GM12801 (cell line): ENCODE data around the gene WIPF1.

Source experiments
- CTCF ChIP-seq: IDR thresholded peaks from one replicate; pipeline ENCODE4 v1.5.1; 2011; ENCODE audit warnings: control low read depth; ENCODE audit not compliant: insufficient read length; ENCODE audit errors: extremely low read depth

The WIPF1 gene

DNA sequence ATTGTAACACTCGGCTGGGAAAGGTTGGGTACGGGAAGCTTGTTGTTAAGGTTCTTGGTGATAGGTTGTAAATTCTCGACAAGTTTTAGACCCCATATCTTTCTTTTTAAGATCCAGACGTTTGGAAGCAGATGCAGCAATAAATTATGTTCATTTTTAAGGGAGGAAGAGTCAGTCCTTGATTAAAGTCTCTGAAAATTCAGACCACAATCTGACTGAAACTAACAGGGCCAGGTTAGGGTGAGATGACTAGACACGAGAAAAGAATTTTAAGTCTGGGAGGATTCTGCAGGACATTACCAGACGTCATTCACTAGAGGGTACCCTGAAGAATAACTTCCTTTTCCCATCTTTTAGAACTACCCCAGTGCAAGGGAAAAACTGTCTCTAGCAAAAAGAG lies 16.1 kb downstream of the WIPF1 start:
- TF ChIP-seq CTCF = no peak

DNA sequence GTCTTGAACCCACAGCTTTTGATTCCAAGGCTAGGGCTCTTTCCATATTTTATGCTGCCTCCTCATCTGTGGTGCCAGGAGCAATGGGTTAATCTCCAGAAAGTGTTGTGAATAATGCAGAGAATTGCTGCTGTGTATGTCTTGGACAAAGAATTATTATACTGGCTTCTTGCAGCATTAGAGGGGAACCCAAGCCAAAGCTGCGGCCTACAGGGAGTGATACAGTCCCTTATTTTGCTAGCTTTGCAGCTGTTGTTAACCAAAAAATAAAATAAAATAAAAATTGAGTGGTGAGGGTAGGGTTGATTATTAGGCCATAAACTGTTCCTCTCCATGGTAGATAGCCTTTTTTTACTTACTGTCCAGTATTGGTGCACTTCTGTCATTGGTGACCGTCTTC lies 16.7 kb downstream of the WIPF1 start:
- TF ChIP-seq CTCF = no peak

DNA sequence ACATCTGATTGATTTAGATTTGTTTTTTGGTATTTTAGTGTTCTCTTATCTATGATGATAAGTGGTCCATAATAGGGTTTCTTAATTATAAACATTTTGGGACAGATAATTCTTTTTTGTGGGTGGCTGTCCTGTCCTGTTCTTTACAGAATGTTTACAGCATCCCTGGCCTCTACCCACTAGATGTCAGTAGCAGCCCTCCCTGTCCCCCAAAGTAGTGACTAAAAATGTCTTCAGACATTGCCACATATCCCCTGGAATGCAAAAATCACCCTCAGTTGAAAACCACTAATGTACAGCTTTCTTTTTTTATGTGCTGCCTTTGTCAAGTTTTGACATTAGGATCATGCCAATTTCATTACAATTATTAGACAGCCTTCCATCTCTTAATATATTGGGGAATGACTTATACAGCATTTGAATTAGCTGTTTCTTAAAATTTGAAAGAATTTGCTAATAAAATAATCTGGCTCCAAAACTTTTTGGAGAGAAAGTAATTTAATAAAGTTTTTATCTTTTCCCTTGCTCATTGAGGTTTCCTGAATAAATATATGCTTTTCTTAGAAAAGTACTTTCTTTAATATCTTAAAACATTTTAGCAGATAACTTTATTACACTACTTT lies 19.5 kb downstream of the WIPF1 start:
- TF ChIP-seq CTCF = no peak

- no peak for TF ChIP-seq CTCF
Observed at GRCh38 chr2:174575124-174575776, 22.4 kb downstream of the WIPF1 start.

DNA sequence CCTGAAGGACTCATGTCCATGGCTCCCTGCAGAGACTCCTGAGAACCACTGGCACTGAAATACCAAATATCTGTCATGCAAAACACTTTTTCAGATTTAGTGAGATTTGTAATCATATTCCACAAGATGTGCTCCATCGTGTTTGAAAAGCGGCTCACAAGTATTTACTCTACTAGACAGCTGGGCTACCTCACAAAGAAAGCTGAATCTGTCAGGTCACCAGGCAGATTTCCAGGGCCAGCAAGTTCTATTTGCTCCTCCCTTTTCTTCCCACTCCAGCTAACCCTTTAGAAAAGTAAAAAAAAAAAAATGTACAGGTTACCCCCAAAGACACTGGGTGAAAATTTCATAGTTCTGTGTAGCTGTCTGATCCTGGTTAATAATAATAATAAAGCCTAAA lies 22.9 kb downstream of the WIPF1 start:
- TF ChIP-seq CTCF = no peak

DNA sequence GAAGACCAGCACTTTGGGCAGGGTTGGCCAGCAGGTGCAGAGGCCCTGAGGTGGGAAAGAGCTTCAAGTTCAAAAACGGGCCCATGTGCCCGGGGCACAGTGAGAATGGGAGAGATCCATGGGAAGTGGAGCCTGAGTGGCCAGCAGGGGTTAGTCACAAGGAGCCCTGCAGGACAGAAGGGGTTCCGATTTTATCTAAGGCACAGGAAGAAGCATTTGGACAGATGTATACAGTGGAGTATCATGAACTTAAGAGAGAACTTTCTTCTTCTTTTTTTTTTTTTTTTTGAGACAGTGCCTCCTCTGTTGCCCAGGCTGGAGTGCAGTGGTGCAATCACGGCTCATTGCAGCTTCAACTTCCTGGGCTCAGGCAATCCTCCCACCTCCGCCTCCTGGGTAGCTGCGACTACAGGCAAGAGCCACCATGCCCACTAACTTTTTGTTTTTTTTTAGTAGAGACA lies 24.0 kb downstream of the WIPF1 start:
- no peak for TF ChIP-seq CTCF

DNA sequence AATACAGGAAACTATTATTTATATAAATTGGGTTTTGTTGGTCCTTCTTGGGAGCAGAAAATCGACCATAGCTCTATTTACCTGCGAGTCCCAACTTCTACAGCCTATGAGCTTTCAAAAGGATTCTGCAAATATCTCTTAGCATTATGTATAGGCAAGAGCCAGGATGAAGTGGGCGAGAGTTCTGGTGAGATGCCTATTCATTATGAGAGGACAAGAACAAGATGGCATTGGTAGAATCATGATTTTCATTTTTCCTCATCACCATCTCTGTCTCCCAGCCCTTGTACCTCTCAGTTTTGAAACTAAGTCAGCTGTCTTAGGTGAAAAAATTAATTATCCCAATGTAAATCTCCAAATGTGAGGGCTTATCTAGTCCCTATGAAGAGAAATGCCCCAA lies 25.0 kb downstream of the WIPF1 start:
- no peak for TF ChIP-seq CTCF
